IPS-20b (cell line): ENCODE measurements around the gene RASA3.
A peak's percentile ranks its signal among the peaks of the same experiment; 100 is the strongest.

ENCODE experiments used
- H3K27ac ChIP-seq: one replicate; pipeline ENCODE4 v1.5.1; 2013; ENCODE audit warnings: low read length
- H3K27me3 ChIP-seq: 2 replicates; pipeline ENCODE4 v1.6.1; 2013; ENCODE audit warnings: mild to moderate bottlenecking, low read length, inconsistent platforms; ENCODE audit not compliant: insufficient read depth
- H3K36me3 ChIP-seq: 2 replicates; pipeline ENCODE4 v1.6.1; 2013; ENCODE audit warnings: low read depth, mild to moderate bottlenecking, inconsistent platforms, low read length, moderate library complexity; ENCODE audit not compliant: insufficient read depth
- H3K4me1 ChIP-seq: 2 replicates; pipeline ENCODE4 v1.6.1; 2013; ENCODE audit warnings: mild to moderate bottlenecking, control low read depth, inconsistent platforms, low read length, moderate library complexity; ENCODE audit not compliant: insufficient read depth
- H3K4me3 ChIP-seq: 2 replicates; pipeline ENCODE4 v1.5.1; 2013; ENCODE audit warnings: mild to moderate bottlenecking, low read length, inconsistent platforms
- H3K9ac ChIP-seq: 2 replicates; pipeline ENCODE4 v1.6.1; 2013; ENCODE audit warnings: low read depth, mild to moderate bottlenecking, inconsistent platforms, low read length, moderate library complexity
- H3K9me3 ChIP-seq: 2 replicates; pipeline ENCODE4 v1.6.1; 2013; ENCODE audit warnings: mild to moderate bottlenecking, low read depth, low read length, inconsistent platforms; ENCODE audit not compliant: insufficient read depth

Gene RASA3

GRCh38 chr13:113955235-113955634 is 177.2 kb downstream of the RASA3 start:
- Histone ChIP-seq H3K4me3 (no peak overlapping the region), H3K36me3 (no peaks in the 10 kb centered on the region), H3K9me3 (peaks cover 17% of the 10 kb centered on the region), H3K27me3 (no peaks in the 10 kb centered on the region), H3K4me1 (no peaks in the 10 kb centered on the region), H3K27ac (no peak overlapping the region), H3K9ac (no peak overlapping the region)

- no peaks in the 10 kb centered on the region for H3K36me3 ChIP-seq
- no peaks in the 10 kb centered on the region for H3K4me1 ChIP-seq
- peaks cover 8% of the 10 kb centered on the region for H3K9me3 ChIP-seq
- H3K9ac ChIP-seq = no peak overlapping the region
- no peak overlapping the region for H3K27ac ChIP-seq
- no peaks in the 10 kb centered on the region for H3K27me3 ChIP-seq
- H3K4me3 ChIP-seq = no peak overlapping the region
These were observed 178.2 kb downstream of the RASA3 start for GRCh38 chr13:113954046-113954835.

GRCh38 chr13:113953561-113953960 is 178.9 kb downstream of the RASA3 start:
- Histone ChIP-seq H3K9me3 (peaks cover 2% of the 10 kb centered on the region; the same call in 1 of the 2 replicates), H3K27me3 (no peaks in the 10 kb centered on the region), H3K4me3 (no peak overlapping the region), H3K27ac (no peak overlapping the region), H3K4me1 (no peaks in the 10 kb centered on the region), H3K36me3 (no peaks in the 10 kb centered on the region), H3K9ac (no peak overlapping the region)

GRCh38 chr13:113952983-113953520 is 179.4 kb downstream of the RASA3 start:
- Histone ChIP-seq H3K27ac (no peak overlapping the region), H3K9ac (no peak overlapping the region), H3K4me3 (no peak overlapping the region), H3K36me3 (no peaks in the 10 kb centered on the region), H3K9me3 (no peaks in the 10 kb centered on the region), H3K27me3 (no peaks in the 10 kb centered on the region), H3K4me1 (no peaks in the 10 kb centered on the region)

GRCh38 chr13:113952151-113952982 is 180.1 kb downstream of the RASA3 start:
- no peaks in the 10 kb centered on the region for H3K36me3 ChIP-seq
- no peaks in the 10 kb centered on the region for H3K9me3 ChIP-seq
- H3K9ac ChIP-seq = no peak overlapping the region
- no peaks in the 10 kb centered on the region for H3K4me1 ChIP-seq
- no peaks in the 10 kb centered on the region for H3K27me3 ChIP-seq
- no peak overlapping the region for H3K27ac ChIP-seq
- no peak overlapping the region for H3K4me3 ChIP-seq

- peak overlapping the region; percentile 42; the same call in 1 of the 2 replicates for H3K4me3 ChIP-seq
- H3K27ac ChIP-seq = no peak overlapping the region
- no peaks in the 10 kb centered on the region for H3K9me3 ChIP-seq
- H3K36me3 ChIP-seq = no peaks in the 10 kb centered on the region
- H3K27me3 ChIP-seq = no peaks in the 10 kb centered on the region
- no peak overlapping the region for H3K9ac ChIP-seq
- no peaks in the 10 kb centered on the region for H3K4me1 ChIP-seq
These were observed 181.0 kb downstream of the RASA3 start for GRCh38 chr13:113951246-113951999.

- Histone ChIP-seq H3K27me3 (no peaks in the 10 kb centered on the region), H3K4me1 (no peaks in the 10 kb centered on the region), H3K4me3 (no peak overlapping the region; the same call in 1 of the 2 replicates), H3K9ac (no peak overlapping the region), H3K27ac (no peak overlapping the region), H3K9me3 (no peaks in the 10 kb centered on the region), H3K36me3 (no peaks in the 10 kb centered on the region)
These were observed 181.8 kb downstream of the RASA3 start for GRCh38 chr13:113950451-113951245.

GRCh38 chr13:113949546-113949945 is 182.9 kb downstream of the RASA3 start:
- H3K36me3 ChIP-seq = no peaks in the 10 kb centered on the region
- no peaks in the 10 kb centered on the region for H3K9me3 ChIP-seq
- H3K4me1 ChIP-seq = no peaks in the 10 kb centered on the region
- H3K4me3 ChIP-seq = no peak overlapping the region
- H3K27ac ChIP-seq = no peak overlapping the region
- no peak overlapping the region for H3K9ac ChIP-seq
- H3K27me3 ChIP-seq = no peaks in the 10 kb centered on the region

- H3K36me3 ChIP-seq = no peaks in the 10 kb centered on the region
These were observed 184.2 kb downstream of the RASA3 start for GRCh38 chr13:113948034-113948742.

GRCh38 chr13:113947311-113948033 is 185.0 kb downstream of the RASA3 start:
- Histone ChIP-seq H3K9me3 (no peaks in the 10 kb centered on the region), H3K4me1 (no peaks in the 10 kb centered on the region), H3K27ac (no peak overlapping the region), H3K36me3 (no peaks in the 10 kb centered on the region), H3K27me3 (no peaks in the 10 kb centered on the region), H3K9ac (no peak overlapping the region), H3K4me3 (no peak overlapping the region)

More at GRCh38 chr13:113948034-113948742, 184.2 kb downstream of the RASA3 start:
- H3K9me3 ChIP-seq = no peaks in the 10 kb centered on the region
- no peak overlapping the region for H3K9ac ChIP-seq
- no peaks in the 10 kb centered on the region for H3K27me3 ChIP-seq
- H3K27ac ChIP-seq = no peak overlapping the region
- no peak overlapping the region for H3K4me3 ChIP-seq
- no peaks in the 10 kb centered on the region for H3K4me1 ChIP-seq
